HG02852 (cell line): Measurements from ENCODE around the gene DISC1.
"Not testable (repeated sequence)": the region's sequence is repeated elsewhere in the genome, so short reads cannot be mapped to it uniquely, and the experiment has no call there.

Source experiments
- ATAC-seq: cut with Tn5 transposase; IDR thresholded peaks from one replicate; pipeline ENCODE4 v1.9.1; 2021; ENCODE audit warnings: mild to moderate bottlenecking, moderate library complexity; ENCODE audit not compliant: unreplicated experiment

Gene DISC1

GRCh38 chr1:231634323-231635013 lies 7.9 kb downstream of the DISC1 start:
- no peak for ATAC-seq

DNA sequence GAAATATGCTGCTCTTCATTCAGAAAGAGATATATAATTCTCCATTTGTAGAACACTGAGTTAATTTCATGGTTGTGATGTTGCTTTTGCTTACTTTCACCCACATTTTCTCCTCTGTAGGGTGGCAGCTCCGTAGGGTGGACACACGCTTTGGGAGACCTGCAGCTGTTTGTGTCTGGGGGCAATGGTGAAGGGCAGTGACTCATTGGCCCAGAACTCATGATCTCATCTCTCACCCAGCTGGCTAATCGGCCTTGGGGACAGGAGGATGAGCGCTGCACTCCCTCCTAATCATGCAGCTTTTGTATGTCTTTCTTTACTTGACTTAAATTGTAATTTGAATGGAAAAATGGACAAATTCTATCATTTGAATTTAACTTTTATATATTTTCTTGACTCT lies 9.6 kb downstream of the DISC1 start:
- ATAC-seq, result no peak

DNA sequence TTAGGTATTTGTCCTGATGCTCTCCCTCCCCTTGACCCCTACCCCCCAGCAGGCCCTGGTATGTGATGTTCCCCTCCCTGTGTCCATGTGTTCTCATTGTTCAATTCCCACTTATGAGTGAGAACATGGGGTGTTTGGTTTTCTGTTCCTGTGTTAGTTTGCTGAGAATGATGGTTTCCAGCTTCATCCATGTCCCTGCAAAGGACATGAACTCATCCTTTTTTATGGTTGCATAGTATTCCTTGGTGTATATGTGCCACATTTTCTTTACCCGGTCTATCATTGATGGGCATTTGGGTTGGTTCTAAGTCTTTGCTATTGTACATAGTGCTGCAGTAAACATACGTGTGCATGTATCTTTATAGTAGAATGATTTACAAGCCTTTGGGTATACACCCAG lies 10.3 kb downstream of the DISC1 start:
- not testable (repeated sequence) for ATAC-seq

GRCh38 chr1:231638647-231639046 lies 12.1 kb downstream of the DISC1 start:
- ATAC-seq, result no peak

GRCh38 chr1:231639819-231640218 lies 13.2 kb downstream of the DISC1 start:
- no peak for ATAC-seq

DNA sequence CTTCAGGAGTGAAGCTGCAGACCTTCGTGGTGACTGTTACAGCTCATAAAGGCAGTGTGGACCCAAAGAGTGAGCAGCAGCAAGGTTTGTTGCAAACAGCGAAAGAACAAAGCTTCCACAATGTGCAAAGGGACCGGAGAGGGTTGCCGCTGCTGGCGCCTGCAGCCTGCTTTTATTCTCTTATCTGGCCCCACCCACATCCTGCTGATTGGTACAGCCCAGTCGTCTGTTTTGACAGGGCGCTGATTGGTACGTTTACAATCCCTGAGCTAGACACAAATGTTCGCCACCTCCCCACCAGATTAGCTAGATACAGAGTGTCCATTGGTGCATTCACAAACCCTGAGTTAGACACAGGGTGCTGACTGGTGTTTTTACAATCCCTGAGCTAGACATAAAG lies 14.9 kb downstream of the DISC1 start:
- not testable (repeated sequence) for ATAC-seq

DNA sequence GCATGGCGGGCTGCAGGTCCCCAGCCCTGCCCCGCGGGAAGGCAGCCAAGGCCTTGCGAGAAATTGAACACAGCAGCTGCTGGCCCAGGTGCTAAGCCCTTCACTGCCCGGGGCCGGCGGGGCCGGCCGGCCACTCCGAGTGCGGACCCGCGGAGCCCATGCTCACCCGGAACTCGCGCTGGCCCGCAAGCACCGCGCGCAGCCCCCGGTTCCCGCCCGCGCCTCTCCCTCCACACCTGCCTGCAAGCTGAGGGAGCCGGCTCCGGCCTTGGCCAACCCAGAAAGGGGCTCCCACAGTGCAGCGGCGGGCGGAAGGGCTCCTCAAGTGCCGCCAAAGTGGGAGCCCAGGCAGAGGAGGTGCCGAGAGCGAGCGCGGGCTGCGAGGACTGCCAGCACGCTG lies 15.5 kb downstream of the DISC1 start:
- ATAC-seq, result not testable (repeated sequence)

DNA sequence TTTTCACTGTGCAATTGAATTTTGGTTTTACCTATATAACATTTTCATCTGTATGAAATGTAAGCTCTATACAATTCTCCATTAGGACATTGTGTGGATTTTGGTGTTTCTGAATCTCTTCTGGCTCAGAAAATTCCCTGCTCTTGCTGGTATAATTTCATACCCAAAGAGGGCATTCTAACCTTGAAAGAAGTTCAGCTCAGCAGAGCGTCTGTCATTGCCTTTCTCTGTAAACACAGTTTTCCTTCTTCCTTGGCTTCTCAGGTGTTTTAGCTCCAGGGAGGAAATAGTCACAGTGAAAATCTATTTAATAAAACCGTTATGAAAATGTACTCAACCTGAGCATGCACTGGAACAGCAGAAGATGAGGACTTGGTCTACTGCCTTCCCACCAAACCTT lies 16.0 kb downstream of the DISC1 start:
- no peak for ATAC-seq

DNA sequence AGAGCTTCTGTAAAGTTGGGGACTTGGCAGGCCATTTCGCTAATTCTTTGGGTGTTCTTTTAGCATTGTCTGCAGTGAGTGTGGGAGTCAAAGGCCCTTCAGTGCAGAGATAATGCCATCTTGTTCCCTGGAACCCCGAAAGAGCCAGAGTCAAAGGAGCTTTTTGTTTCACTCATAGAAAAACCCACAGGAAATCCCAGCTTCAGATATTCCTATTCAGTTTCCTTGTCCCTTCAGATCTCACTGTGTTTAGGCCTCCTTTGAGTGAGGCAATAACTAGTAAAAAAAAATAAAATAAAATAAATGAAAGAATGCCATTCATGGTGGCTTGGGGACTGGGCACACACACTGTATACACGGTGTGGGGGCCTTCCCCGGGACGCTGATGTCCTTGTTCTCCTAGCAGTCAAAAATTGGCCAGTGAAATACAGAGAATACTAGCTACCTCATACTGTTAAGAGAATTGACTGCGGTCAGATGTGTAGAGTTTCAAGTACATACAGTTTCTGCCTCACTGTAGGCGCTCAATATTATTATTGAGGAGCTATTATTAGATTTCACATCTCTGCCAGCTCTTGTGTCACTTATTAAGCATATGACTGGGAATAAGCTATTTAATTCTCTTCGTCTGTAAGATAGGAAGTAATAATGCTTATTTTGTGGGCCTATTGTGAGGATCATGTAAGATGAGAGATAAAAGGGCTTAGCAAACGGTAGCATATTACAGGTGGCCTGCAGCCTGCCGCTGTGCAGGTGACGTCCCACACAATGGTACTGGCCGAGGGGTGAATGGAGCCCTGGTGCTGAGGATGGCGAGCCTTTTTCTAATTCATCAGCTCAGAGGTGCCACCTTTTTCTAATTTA lies 16.7 kb downstream of the DISC1 start:
- ATAC-seq, result no peak

GRCh38 chr1:231643935-231644237 lies 17.3 kb downstream of the DISC1 start:
- ATAC-seq, result no peak

DNA sequence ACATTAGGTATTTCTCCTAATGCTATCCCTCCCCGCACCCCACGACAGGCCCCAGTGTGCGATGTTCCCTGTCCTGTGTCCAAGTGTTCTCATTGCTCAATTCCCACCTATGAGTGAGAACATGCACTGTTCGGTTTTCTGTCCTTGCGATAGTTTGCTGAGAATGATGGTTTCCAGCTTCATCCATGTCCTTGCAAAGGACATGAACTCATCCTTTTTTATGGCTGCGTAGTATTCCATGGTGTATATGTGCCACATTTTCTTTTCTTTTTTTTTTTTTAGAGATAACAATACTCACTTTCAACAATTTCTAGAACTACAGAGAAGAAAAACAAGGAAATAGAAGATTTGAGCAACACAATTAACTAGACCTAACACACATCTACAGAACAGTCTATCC lies 19.0 kb downstream of the DISC1 start:
- ATAC-seq, result not testable (repeated sequence)

DNA sequence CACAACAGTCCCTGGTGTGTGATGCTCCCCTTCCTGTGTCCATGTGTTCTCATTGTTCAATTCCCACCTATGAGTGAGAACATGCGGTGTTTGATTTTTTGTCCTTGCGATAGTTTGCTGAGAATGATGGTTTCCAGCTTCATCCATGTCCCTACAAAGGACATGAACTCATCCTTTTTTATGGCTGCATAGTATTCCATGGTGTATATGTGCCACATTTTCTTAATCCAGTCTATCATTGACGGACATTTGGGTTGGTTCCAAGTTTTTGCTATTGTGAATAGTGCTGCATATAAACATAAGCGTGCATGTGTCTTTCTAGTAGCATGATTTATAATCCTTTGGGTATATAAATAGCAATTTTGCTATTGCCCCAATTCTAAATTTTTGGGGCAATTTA lies 19.6 kb downstream of the DISC1 start:
- not testable (repeated sequence) for ATAC-seq

GRCh38 chr1:231651621-231652260 lies 25.2 kb downstream of the DISC1 start:
- ATAC-seq, result not testable (repeated sequence)

- ATAC-seq, result no peak
Measured at GRCh38 chr1:231653632-231654031, 27.0 kb downstream of the DISC1 start.

DNA sequence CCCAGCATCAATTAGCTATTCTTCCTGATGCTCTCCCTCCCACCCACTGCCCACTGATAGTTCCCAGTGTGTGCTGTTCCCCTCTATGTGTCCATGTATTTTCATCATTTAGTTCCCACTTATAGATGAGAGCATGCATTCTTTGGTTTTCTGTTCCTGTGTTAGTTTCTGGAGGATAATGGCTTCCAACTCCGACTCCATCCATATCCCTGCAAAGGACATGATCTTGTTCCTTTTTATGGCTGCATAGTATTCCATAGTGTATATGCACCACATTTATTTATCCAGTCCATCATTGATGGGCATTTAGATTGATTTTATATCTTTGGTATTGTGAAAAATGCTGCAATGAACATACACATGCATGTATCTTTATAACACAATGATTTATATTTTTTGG lies 30.2 kb downstream of the DISC1 start:
- no peak for ATAC-seq

GRCh38 chr1:231658223-231658622 lies 31.6 kb downstream of the DISC1 start:
- ATAC-seq, result not testable (repeated sequence)

DNA sequence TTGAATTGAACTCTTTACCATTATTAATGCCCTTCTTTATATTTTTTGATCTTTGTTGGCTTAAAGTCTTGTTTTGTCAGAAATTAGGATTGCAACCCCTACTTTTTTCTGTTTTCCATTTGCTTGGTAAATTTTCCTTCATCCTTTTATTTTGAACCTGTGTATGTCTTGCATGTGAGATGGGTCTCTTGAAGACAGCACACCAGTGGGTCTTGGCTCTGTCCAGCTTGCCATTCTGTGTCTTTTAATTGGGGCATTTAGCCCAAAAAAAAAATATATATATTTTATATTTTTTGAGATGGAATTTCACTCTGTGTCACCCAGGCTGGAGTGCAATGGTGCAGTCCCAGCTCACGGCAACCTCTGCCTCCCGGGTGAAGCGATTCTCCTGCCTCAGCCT lies 33.6 kb downstream of the DISC1 start:
- ATAC-seq, result no peak

GRCh38 chr1:231663211-231663792 lies 36.7 kb downstream of the DISC1 start:
- no peak for ATAC-seq

- ATAC-seq, result no peak
Measured at GRCh38 chr1:231665101-231665500, 38.5 kb downstream of the DISC1 start.

- no peak for ATAC-seq
Measured at GRCh38 chr1:231665726-231666125, 39.1 kb downstream of the DISC1 start.

DNA sequence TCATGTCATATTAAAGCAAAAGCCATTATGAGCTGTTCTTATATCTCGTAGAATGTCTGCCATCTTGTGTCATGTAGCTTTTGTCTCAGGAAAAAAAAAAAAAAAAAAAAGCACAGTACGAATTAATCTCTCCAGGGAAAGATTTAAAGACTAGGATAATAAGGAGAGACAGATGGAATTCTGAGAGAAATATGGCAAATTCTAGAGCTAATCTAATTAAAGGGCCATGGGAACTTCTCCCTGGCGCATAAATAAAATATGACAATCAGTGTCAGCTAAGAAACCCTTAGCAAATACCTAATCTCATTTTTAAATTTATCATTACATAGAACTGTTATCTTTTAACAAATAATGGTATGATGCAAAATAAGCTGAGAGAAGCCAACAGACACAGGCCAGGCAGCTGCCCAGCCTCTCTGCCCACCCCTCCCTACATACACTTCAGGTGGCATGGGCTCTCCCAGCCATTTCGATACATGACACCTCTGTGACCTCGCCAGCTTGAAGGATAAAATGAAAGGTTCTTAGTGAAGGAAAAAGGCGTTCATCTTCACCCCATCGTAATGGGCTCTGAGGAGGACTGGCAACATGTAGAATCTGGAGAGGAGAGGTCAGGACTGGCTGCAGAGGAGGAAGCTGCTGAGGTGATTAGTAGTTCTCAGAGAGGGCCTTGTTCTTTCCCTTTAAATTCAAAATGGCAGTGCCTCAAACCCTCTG lies 39.8 kb downstream of the DISC1 start:
- ATAC-seq, result no peak
